ENCODE measurements around the gene ZBTB7C. TPM values are rescaled to one million over a fixed set of nuclear protein-coding genes. Genes with fewer than 3 reads are reported as not detected.

ZBTB7C gene
- total RNA-seq, 2 experiments from 2014 or later: not detected

GRCh38 chr18:47992976-47993375 is 416.2 kb downstream of the ZBTB7C start:
- no peaks in the 10 kb centered on the region for H3K4me1 ChIP-seq (ENCODE audit: insufficient read depth, low read length, poor library complexity, severe bottlenecking)
- POLR2A ChIA-PET: no interaction called here
- no TSS peak for BruUV-seq (replicated peaks)
- no peak overlapping the region for H2AFZ ChIP-seq (ENCODE audit: low read length)
- intact Hi-C loops (cut with micrococcal nuclease; ENCODE audit: unreplicated experiment): no loop called here
- no peak for TF ChIP-seq EZH2phosphoT487 (IDR thresholded peaks at IDR 0.05; ENCODE audit: borderline replicate concordance, low read depth, low read length)
- TF ChIP-seq CTCF (conservative IDR thresholded peaks at IDR 0.05; ENCODE audit: low read length): no peak
- no peak overlapping the region for H3K27ac ChIP-seq (ENCODE audit: low read depth, low read length, poor library complexity, severe bottlenecking)
- H3K4me3 ChIP-seq (ENCODE audit: low read depth, low read length, poor library complexity, severe bottlenecking): no peak overlapping the region
- H3K9me2 ChIP-seq (ENCODE audit: insufficient read depth, low read length): no peaks in the 10 kb centered on the region
- no peaks in the 10 kb centered on the region for H3K36me3 ChIP-seq (ENCODE audit: insufficient read depth, low read length)
- no peaks in the 10 kb centered on the region for H4K20me1 ChIP-seq (ENCODE audit: insufficient read depth, low read length)
- no peaks in the 10 kb centered on the region for H3K9me3 ChIP-seq (ENCODE audit: low read length)
- no peak for DNase-seq (ENCODE audit: low spot score)
- CTCF ChIA-PET (ENCODE audit: unreplicated experiment): no interaction called here
- no peaks in the 10 kb centered on the region for H3K79me2 ChIP-seq (ENCODE audit: insufficient read depth, low read depth, low read length)
- no peak overlapping the region for H3K4me2 ChIP-seq (ENCODE audit: low read length)

- H3K27ac ChIP-seq (ENCODE audit: low read depth, low read length, poor library complexity, severe bottlenecking): no peak overlapping the region
- no peaks in the 10 kb centered on the region for H3K9me3 ChIP-seq (ENCODE audit: low read length)
- ChIA-PET POLR2A (no interaction called here), CTCF (ENCODE audit: unreplicated experiment) (no interaction called here)
- DNase-seq (ENCODE audit: low spot score): no peak
- no peak overlapping the region for H3K4me2 ChIP-seq (ENCODE audit: low read length)
- intact Hi-C loops (cut with micrococcal nuclease; ENCODE audit: unreplicated experiment): no loop called here
- H2AFZ ChIP-seq (ENCODE audit: low read length): no peak overlapping the region
- H3K9me2 ChIP-seq (ENCODE audit: insufficient read depth, low read length): no peaks in the 10 kb centered on the region
- H3K4me3 ChIP-seq (ENCODE audit: low read depth, low read length, poor library complexity, severe bottlenecking): no peak overlapping the region
- no peaks in the 10 kb centered on the region for H4K20me1 ChIP-seq (ENCODE audit: insufficient read depth, low read length)
- no peak for TF ChIP-seq EZH2phosphoT487 (IDR thresholded peaks at IDR 0.05; ENCODE audit: borderline replicate concordance, low read depth, low read length)
- TF ChIP-seq CTCF (conservative IDR thresholded peaks at IDR 0.05; ENCODE audit: low read length): no peak
- no peaks in the 10 kb centered on the region for H3K79me2 ChIP-seq (ENCODE audit: insufficient read depth, low read depth, low read length)
- no TSS peak for BruUV-seq (replicated peaks)
- no peaks in the 10 kb centered on the region for H3K4me1 ChIP-seq (ENCODE audit: insufficient read depth, low read length, poor library complexity, severe bottlenecking)
- no peaks in the 10 kb centered on the region for H3K36me3 ChIP-seq (ENCODE audit: insufficient read depth, low read length)
Measured at GRCh38 chr18:47992266-47992665, 416.9 kb downstream of the ZBTB7C start.

GRCh38 chr18:47990981-47991380 is 418.2 kb downstream of the ZBTB7C start:
- DNase-seq (ENCODE audit: low spot score): no peak
- Histone ChIP-seq H3K9me3 (ENCODE audit: low read length) (no peaks in the 10 kb centered on the region), H3K36me3 (ENCODE audit: insufficient read depth, low read length) (no peaks in the 10 kb centered on the region), H3K79me2 (ENCODE audit: insufficient read depth, low read depth, low read length) (no peaks in the 10 kb centered on the region), H3K4me2 (ENCODE audit: low read length) (no peak overlapping the region), H3K27ac (ENCODE audit: low read depth, low read length, poor library complexity, severe bottlenecking) (no peak overlapping the region), H4K20me1 (ENCODE audit: insufficient read depth, low read length) (no peaks in the 10 kb centered on the region), H3K4me1 (ENCODE audit: insufficient read depth, low read length, poor library complexity, severe bottlenecking) (no peaks in the 10 kb centered on the region), H3K4me3 (ENCODE audit: low read depth, low read length, poor library complexity, severe bottlenecking) (no peak overlapping the region), H2AFZ (ENCODE audit: low read length) (no peak overlapping the region), H3K9me2 (ENCODE audit: insufficient read depth, low read length) (no peaks in the 10 kb centered on the region)
- CTCF ChIA-PET (ENCODE audit: unreplicated experiment): no interaction called here
- TF ChIP-seq EZH2phosphoT487 (IDR thresholded peaks at IDR 0.05; ENCODE audit: borderline replicate concordance, low read depth, low read length) (no peak), CTCF (conservative IDR thresholded peaks at IDR 0.05; ENCODE audit: low read length) (no peak)
- BruUV-seq (replicated peaks): no TSS peak
- POLR2A ChIA-PET: no interaction called here
- intact Hi-C loops (cut with micrococcal nuclease; ENCODE audit: unreplicated experiment): no loop called here

Measured in OCI-LY7 (cell line).